GM21360 (cell line): ENCODE measurements around the gene GAL3ST2.
"Not testable (repeated sequence)": the region's sequence is repeated elsewhere in the genome, so short reads cannot be mapped to it uniquely, and the experiment has no call there.

Experiments used
- ATAC-seq: cut with Tn5 transposase; IDR thresholded peaks from one replicate; pipeline ENCODE4 v1.9.1; 2021; ENCODE audit warnings: mild to moderate bottlenecking, moderate library complexity; ENCODE audit not compliant: unreplicated experiment

Gene GAL3ST2

DNA sequence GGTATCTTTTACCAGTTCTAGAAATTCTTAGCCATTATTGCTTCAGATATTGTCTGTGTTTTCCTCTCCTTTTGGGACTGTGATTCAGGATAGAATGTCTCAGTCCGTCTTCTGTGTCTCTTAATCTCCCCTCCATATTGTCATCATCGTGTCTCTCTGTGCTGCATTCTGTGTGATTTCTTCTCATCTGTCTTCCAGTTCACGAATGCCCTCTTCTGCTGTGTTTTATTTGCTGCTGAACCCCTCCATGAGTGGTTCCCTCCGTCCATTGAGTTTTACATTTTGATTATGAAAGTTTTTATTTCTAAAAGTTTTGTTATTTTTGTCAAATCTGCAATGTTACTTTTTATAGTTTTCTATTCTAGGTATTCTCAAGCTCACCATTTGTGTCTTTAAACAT is 30.5 kb upstream of the GAL3ST2 start:
- no peak for ATAC-seq

DNA sequence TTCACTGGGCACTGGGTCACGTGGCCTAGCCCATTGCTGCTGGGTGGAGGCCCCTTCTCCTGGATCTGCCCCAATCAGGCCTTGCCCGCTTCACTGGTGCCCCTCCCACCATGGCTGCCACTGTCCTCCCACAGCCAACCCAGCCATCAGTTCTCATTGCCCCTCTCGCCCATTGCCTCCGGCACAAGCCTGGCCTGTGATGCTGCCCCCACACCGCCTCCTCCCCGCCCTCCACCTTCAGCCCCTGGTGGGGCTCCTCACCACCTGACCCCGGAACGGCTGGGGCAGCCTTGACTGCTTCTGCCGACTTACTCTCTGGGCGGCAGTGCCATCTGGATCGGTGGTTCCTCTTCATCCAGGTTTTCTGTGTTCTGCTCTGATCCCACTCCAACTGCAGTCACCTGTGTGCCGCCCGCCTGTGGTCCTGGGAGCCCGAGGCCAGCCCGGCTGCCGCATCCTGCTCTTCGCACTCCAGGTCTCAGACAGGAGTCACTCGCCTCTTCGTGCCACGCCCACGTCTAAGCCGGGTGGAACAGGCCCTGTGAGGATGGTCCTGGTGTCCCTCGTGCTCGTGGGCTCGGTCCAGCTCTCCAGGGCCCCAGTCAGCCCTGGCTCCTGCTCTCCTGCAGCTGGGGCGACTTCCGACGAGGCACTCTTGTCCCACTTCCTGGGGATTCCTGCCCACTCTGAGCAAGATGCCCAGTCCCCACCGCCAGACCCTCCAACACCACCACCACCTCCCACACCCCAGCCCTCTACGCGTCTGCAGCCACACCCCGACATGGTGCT is 28.0 kb upstream of the GAL3ST2 start:
- no peak for ATAC-seq

DNA sequence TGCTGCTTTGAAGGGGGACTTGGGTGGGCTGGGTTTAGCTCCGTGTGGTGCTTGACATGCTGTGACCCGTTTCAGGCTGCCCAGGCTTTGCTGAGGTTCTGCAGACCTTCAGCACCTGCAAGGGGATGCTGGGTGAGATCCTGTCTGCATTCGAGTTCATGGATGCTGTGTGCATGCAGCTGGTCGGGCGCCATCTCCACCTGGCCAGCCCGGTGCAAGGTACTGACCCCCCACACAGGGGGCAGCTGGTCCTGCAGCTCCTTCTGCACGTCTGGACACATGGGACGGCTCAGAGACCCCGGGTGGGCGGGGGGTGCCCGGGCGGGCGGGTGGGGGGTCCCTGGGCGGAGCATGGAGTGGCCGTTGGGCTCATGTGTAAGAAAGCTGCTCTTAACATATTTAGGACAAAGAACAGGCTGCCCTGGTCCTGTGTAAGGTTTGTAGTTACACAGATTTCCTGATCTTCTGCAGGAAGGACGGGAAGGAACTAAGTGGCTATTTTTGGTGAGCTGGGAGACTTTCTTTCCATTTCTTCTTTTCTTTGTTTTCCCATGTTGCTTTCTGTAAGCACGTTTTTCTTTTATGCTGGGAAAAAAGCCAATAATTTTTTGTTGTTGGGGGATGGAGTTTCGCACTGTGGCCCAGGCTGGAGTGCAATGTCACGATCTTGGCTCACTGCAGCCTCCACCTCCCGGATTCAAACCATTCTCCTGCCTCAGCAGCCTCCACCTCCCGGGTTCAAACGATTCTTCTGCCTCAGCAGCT is 26.4 kb upstream of the GAL3ST2 start:
- no peak for ATAC-seq

DNA sequence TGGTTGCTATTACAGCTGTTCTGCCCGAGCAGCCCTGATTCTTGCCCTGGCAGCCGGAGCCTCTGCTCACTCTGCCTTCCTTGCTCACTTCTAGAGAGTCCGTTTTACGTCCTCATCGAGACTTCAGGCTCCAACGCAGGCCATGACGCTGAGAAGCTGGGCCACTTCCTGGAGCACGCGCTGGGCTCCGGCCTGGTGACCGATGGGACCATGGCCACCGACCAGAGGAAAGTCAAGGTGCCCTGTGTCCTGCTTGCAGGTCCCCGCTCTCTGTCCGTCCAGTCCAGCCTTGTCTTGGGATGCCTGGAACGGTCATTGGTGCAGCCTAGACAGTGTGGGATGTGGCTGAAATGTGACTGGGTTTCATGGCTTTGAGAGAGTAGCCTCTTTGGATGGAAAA is 25.5 kb upstream of the GAL3ST2 start:
- no peak for ATAC-seq

DNA sequence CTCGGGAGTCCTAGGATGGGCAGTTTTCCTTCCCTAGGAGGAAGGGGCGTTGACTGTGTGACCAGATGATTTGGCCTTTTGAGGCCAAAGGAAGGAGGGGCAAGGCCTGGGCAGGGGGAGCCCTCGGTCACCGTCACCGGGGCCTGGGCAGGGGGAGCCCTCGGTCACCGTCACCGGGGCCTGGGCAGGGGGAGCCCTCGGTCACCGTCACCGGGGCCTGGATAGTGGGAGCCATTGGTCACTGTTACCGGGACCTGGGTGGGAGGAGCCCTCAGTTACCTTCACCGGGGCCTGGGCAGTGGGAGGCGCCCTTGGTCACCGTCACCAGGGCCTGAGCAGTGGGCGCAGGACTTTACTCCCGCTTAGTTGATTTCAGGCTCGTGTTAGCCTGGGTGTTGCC is 24.8 kb upstream of the GAL3ST2 start:
- ATAC-seq, result no peak

DNA sequence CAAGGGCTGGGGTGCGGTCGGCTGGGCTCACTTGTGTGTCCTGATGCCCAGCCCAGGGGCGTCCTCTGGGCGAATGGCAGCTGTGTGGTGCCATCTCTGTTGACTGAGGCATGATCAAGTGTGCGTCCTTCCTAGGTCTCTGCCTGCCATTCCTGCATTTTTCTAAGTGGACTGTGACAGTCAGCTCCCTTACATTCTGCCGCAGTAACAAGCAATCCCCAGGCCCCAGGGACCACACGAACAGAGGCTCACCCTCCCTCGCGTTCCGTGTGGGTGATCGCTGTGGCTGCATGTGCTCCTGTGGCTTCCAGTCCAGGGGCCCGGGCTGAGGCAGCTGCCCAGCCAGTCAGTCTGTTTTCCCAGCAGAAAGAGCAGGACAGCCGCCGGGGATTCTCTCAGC is 24.4 kb upstream of the GAL3ST2 start:
- no peak for ATAC-seq

DNA sequence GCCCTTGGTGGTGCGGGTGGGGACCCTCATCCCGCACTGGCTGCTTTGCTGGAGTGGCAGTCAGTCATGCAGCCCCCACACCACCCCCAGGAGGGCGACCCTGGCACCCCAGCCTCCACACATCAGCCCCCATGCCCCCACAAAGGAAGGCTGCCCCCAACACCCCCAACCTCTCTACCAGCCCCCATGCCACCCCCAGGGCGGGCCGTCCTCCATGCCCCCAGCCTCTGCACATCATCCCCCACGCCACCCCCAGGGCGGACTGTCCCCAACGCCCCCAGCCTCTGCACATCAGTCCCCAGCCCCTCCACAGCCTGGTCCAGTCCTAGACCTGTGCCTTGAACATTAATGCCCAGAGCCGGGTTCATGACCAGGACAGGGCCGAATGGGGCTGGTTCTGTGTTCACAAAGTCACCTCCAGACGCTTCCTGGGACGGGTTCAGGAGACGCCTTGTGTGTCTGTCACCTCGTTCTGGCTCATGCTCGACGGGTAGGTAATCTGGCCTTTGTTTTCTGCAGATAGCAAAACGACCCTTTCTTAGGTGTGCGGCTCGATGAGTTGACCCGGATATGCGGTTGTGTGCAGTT is 23.8 kb upstream of the GAL3ST2 start:
- ATAC-seq, result no peak

DNA sequence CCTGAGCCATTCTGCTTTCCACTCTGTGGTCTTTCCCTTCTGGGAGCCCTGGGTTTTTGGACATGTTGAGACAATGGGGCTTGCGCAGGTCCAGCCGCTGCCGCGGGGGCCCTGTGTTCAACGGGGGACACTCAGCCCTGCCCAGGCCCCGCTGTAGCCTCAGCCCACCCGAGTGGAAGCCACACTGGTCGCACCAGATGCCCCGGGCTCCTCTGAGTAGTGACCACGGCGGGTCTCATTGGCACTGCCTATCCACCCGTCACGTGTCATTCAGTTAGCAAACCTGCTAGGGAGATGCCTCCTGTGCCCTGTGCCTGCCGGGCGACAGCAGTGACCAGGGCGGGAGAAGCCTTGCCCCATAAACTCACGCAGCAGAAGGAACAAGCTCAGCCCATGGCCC is 23.1 kb upstream of the GAL3ST2 start:
- ATAC-seq, result no peak

DNA sequence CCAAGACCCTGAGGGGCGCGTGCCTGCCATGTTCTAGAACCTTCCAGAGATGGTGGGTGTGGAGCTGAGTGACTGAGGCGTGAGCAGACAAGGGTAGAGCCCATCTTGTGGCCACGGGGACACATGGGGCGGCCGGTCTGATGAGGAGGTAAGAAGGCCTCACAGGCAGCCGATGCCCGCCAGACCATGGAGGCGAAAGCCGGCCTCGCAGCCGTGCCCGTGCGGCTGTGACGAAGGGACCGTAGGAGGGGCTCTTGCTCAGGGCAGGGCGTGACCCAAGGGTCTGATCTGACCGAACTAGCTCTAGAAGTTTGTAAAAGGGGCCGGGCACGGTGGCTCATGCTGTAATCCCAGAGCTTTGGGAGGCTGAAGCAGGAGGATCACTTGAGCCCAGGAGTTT is 22.6 kb upstream of the GAL3ST2 start:
- ATAC-seq, result no peak

DNA sequence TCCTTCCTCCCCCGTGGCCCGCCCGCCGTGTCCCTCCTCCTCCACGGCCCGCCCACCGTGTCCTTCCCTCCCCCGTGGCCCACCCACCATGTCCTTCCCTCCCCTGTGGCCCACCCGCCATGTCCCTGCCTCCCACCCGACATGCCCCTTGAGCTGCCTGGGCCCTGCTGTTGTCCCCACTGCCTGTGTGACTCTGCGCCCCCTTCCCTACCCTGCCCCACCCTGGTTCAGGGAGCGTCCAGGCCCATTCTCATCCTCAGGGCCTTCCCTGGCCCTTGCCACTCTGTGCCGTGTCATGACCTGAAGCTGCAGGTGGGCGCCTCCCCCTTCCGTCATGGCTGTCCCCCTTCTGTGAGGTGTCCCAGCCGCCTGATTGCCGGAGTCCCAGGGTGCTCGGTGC is 21.5 kb upstream of the GAL3ST2 start:
- no peak for ATAC-seq

DNA sequence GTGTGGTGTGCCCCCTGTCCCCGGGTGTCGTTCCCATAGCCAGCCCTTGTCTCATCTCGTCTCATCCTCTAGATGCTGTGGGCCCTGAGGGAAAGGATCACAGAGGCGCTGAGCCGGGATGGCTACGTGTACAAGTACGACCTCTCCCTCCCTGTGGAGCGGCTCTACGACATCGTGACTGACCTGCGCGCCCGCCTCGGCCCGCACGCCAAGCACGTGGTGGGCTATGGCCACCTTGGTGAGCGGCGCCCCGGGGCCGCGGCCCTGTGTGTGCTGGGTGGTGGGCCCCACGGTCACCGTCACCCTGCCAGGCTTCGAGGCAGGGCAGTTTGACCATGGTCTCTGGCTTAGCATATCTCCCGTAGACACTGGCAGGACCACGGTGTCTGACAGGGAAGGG is 20.8 kb upstream of the GAL3ST2 start:
- no peak for ATAC-seq

DNA sequence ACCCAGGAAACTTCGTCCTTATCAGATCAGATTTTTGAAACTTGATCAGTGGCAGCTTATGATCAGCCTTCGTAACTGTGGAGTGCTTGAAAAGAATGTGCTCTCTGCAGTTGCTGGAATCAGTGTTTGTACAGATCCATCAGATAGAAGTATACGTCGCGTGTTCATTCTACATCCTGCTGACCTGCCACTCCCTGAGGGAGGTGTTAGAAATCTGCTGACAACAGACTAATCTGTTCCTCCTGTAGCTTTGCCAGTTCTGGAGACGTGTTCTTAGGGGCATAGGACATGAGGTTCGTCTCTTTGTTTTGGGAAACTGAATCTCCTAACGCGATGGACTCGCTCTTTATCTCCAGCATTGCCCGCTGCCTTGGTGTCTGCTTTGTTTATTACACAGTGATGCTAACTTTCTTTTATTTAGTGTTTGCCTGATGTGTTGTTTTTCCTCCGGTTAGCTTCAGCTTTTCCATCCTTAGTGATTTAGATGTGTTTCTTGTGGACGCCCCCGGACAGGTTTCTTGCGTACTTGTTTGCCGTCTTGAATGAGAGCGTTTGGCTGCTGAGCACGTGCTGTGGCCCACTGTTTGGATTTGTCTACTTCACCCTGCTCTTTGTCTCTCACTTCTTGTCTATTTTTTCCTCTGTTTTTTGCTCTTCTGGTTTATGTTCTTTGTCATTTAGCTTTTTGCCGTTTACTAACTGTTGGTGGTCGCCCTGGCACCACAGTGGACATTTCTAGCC is 17.4 kb upstream of the GAL3ST2 start:
- ATAC-seq, result no peak

DNA sequence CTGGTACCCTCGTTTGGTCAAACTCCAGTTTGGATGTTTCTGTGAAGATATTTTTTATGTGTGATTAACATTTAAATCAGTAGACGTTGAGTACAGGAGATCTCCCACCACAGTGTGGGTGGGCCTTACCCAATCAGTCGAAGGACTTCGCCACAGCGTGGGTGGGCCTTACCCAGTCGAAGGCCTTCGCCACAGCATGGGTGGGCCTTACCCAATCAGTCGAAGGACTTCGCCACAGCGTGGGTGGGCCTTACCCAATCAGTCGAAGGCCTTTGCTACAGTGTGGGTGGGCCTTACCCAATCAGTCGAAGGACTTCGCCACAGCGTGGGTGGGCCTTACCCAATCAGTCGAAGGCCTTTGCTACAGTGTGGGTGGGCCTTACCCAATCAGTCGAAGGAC is 16.7 kb upstream of the GAL3ST2 start:
- not testable (repeated sequence) for ATAC-seq

DNA sequence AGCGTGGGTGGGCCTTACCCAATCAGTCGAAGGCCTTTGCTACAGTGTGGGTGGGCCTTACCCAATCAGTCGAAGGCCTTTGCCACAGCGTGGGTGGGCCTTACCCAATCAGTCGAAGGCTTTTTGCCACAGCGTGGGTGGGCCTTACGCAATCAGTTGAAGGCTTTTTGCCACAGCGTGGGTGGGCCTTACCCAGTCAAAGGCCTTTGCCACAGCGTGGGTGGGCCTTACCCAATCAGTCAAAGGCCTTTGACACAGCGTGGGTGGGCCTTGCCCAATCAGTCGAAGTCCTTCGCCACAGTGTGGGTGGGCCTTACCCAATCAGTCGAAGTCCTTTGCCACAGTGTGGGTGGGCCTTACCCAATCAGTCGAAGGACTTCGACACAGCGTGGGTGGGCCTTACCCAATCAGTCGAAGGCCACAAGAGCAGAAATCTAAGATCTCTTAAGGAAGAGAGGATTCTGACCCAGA is 16.3 kb upstream of the GAL3ST2 start:
- ATAC-seq, result no peak

DNA sequence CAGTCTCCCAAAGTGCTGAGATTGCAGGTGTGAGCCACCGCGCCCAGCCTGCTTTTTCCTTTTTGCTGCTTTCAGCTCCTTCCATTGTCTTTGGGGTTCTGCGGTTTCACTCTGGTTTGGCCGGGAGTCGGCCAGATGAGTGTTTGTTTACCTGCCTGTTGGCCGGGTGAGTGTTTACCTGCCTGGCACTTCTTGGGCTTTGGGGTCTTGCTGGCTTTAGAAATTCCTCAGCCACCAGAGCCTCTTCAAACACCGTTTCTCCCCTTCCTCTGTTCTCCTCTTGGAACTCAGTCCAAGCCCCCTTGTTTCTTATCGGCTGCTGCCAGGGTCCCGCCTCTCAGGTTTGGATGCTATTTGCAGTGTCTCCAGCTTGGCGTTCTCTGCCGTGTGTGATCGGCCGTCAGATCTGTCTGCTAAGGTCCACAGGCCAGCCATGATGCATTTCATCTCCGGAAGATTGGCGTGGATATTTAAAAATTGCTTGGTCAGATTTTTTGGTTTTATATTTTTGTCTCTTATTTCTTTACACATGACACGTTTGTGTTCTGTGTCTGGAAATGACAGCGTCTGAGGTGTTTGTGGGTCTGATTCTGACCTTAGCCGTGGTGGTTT is 14.2 kb upstream of the GAL3ST2 start:
- no peak for ATAC-seq

DNA sequence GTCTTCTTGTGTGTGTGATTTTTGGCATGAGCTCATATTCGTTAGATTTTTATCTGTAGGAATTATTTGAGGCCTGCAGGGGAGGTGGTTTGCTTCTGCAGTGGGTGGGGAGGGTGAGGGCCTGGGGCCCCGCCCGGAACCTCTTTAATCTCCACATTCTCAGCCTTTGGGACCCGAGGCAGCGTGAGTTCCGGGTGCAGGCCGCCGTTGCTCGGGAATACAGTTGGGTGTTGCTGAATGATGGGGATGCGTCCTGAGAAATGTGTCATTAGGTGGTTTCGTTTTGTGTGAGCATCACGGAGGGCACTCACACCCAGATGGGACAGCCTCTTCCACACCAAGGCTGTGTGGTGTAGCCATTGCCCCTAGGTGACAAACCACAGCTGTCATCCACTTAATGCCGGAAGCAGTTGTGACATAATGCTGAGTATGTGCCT is 13.7 kb upstream of the GAL3ST2 start:
- no peak for ATAC-seq

DNA sequence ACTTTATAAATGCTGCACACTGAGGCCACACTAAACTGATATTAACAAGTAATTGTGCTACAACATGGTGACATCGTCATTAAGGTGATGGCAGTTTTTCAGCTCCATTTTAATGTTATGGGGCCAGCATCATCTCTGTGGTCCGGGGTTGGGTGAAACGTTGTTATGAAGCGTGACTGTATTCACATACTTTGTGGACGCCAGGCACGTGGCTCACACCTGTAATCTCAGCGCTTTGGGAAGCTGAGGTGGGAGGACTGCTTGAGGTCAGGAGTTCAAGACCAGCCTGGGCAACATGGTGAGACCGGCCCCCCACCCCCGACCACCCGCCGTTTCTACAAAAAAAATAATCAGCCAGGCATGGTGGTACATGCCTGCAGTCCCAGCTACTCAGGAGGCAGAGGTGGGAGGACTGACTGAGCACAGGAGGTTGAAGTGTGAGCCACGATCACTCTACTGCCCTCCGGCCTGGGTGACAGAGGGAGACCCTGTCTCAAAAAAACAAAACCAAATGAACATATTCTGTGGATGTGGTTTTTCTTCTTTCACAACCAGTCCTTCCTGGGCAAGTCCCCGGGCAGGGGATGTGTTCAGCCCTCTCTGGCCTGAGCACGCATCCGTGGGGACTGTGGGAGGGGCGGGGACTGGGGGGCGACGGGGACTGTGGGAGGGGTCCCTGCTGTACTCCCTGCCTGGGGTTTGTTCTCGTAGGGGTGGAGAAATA is 12.9 kb upstream of the GAL3ST2 start:
- ATAC-seq, result no peak

DNA sequence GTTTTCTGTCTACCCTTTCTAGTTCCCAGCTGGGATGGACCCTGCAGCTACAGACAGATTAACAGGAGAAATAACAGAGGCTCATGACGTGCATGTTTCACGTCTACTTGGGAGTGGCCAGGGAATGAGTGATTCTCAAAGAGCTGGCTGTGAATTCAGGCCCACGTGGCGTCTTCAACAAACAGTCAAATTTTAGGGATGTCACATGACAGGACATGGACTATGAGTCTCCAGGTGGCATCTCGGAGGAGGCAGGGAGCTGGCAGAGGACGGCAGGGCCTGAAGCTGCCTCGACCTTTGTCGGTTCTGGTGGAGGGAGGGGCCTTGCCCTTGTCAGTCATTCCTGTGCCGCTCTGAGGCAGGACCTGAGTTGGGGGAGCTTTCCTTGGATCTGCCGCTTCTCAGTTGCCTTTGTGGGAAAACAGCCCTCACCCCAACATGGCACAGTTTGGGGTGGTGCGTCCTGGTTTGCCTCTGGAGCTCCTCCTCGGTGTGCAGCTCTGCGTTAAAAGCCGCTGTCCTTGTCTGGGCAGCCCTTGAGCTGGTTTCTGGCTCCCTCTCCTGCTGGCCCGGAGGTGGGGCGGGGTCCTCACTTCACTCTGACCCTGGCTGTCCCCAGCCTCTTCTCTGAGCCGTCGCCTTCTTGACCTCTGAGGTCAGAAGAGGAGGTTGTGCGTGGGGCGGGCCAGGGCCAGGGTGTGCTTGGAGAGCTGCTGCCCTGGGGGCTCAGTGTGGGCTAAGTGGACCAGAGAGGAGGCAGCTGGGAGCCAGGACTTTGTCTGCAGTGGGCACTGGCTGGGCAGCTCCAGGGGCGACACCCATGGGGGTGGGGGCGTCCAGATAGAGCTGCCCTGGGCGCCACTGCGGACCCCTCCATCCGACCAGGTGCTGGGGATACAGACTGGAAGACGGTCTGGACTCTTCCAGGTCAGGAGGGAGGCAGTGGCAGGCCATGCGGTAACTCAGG is 12.1 kb upstream of the GAL3ST2 start:
- ATAC-seq, result no peak
